Measurements from ENCODE around the gene HHAT.

GRCh38 chr1:210445485-210445884 lies 116.8 kb downstream of the HHAT start:
- TF ChIP-seq CTCF (IDR thresholded peaks at IDR 0.05; ENCODE audit: insufficient read depth, low read depth, low read length) (no peak), EZH2 (IDR thresholded peaks at IDR 0.05; ENCODE audit: insufficient read depth, low read length) (no peak)
